Lung (tissue), 12 donors: ENCODE results near the gene NFE2L1. TPM values are rescaled to one million over a fixed set of nuclear protein-coding genes. Genes with fewer than 3 reads are reported as not detected.

ENCODE experiments used
- ATAC-seq: fragments of 200-7000 bp; cut with Tn5 transposase; one replicate; pipeline ENCODE4 v1.9.1; 2020; ENCODE audit warnings: moderate number of reproducible peaks; ENCODE audit not compliant: insufficient read depth, low FRiP score
- DNase-seq, 3 donors: peaks; one replicate each; pipeline ENCODE4 v3.0.0-alpha.2; 2013 to 2017
- H3K27ac ChIP-seq, 2 donors: one replicate each; pipeline ENCODE4 v1.5.1; 2013; ENCODE audit warnings: mild to moderate bottlenecking in 2 of 2, moderate library complexity in 2 of 2, control low read depth in 1 of 2, inconsistent platforms in 1 of 2, low read depth in 1 of 2, low read length in 1 of 2
- H3K27me3 ChIP-seq, 3 donors: one replicate each; pipeline ENCODE4 v1.5.1; 2013; ENCODE audit warnings: low read length in 2 of 3; ENCODE audit not compliant: control insufficient read depth in 3 of 3, insufficient read depth in 3 of 3
- H3K36me3 ChIP-seq, 4 donors: one replicate each; pipeline ENCODE4 v1.5.1; 2013; ENCODE audit warnings: low read length in 4 of 4, mild to moderate bottlenecking in 1 of 4, moderate library complexity in 1 of 4; ENCODE audit not compliant: control insufficient read depth in 4 of 4, insufficient read depth in 4 of 4
- H3K4me1 ChIP-seq, 5 donors: one replicate each; pipeline ENCODE4 v1.5.1; 2013; ENCODE audit warnings: low read length in 5 of 5, mild to moderate bottlenecking in 2 of 5, moderate library complexity in 1 of 5; ENCODE audit not compliant: control insufficient read depth in 5 of 5, insufficient read depth in 5 of 5
- H3K4me3 ChIP-seq: one replicate; pipeline ENCODE4 v1.5.1; 2013; ENCODE audit warnings: mild to moderate bottlenecking, control low read depth, moderate library complexity
- H3K9ac ChIP-seq, 2 donors: one replicate each; pipeline ENCODE4 v1.5.1; 2013; ENCODE audit warnings: low read length in 2 of 2, control low read depth in 1 of 2; ENCODE audit not compliant: insufficient read depth in 1 of 2
- H3K9me3 ChIP-seq, 4 donors: one replicate each; pipeline ENCODE4 v1.5.1; 2013; ENCODE audit warnings: low read length in 3 of 4, mild to moderate bottlenecking in 1 of 4, moderate library complexity in 1 of 4; ENCODE audit not compliant: control insufficient read depth in 4 of 4, insufficient read depth in 3 of 4
- CTCF ChIP-seq: IDR thresholded peaks from 2 replicates; pipeline ENCODE4 v1.5.1; 2012; ENCODE audit warnings: mild to moderate bottlenecking; ENCODE audit errors: control extremely low read depth, extremely low read depth
- WGBS, 2 donors: extraction: QIAGEN DNeasy Blood & Tissue Kit; methylation state at CpG; one replicate each; pipeline ENCODE4 v1.1.7; 2013; 5-methylcytosine and 5-hydroxymethylcytosine counted together
- polyA plus RNA-seq, 2 donors: library from polyadenylated mRNA; stranded (reverse); fragments of 200-250 nt; gene quantifications; one replicate each; pipeline ENCODE4 v1.2.1, GENCODE V29; 2013
- total RNA-seq, 2 donors: library from RNA; depleted of rRNA in 1 of 2; stranded (reverse); fragments of >200 nt in 1 of 2; gene quantifications; one replicate each; pipeline ENCODE4 v1.2.1, GENCODE V29; 2014 to 2021
- donor health status: control.
- donor health status: control.
- donor health status: Bipolar disorder and iron deficiency.
- donor health status: healthy.
- donor health status: DM: yes; HTN: yes; CAD: no.

NFE2L1 gene
- total and polyA plus RNA-seq, 4 donors = 68.8 to 135 (median 87.1) TPM

- no peak for TF ChIP-seq CTCF
- H3K27ac ChIP-seq = peak overlapping the region; percentile 84 to 93
- H3K9me3 ChIP-seq = no peaks in the 10 kb centered on the region
- WGBS, 2 donors = 74 to 87% methylated on average over 10 of the region's 10 CpGs
- DNase-seq (no peak), ATAC-seq (no peak)
- H3K36me3 ChIP-seq = peaks cover 0 to 36% (median 11%) of the 10 kb centered on the region in 4 donors
- H3K27me3 ChIP-seq = no peaks in the 10 kb centered on the region
- H3K4me1 ChIP-seq = peaks cover 32 to 68% (median 35%) of the 10 kb centered on the region in 5 donors
- H3K9ac ChIP-seq = peak overlapping the region in 1 of 2 donors; percentile 13
- H3K4me3 ChIP-seq = no peak overlapping the region
These were observed 3.1 kb downstream of the NFE2L1 start for GRCh38 chr17:48051283-48051682.

- ATAC-seq (no peak), DNase-seq (peak; percentile 86 to 92 (median 90))
- H3K9me3 ChIP-seq = no peaks in the 10 kb centered on the region
- WGBS, 2 donors = 56 to 67% methylated on average over 5 of the region's 5 CpGs
- H3K4me1 ChIP-seq = peaks cover 30 to 62% (median 30%) of the 10 kb centered on the region in 5 donors
- H3K27ac ChIP-seq = peak overlapping the region; percentile 71 to 93
- H3K27me3 ChIP-seq = no peaks in the 10 kb centered on the region
- peaks cover 3 to 42% (median 16%) of the 10 kb centered on the region in 4 donors for H3K36me3 ChIP-seq
- no peak for TF ChIP-seq CTCF
- no peak overlapping the region for H3K4me3 ChIP-seq
- H3K9ac ChIP-seq = peak overlapping the region in 1 of 2 donors; percentile 34
These were observed 3.7 kb downstream of the NFE2L1 start for GRCh38 chr17:48051706-48052486.

GRCh38 chr17:48052956-48053757, 5.0 kb downstream of the NFE2L1 start:
- no peaks in the 10 kb centered on the region for H3K27me3 ChIP-seq
- no peak for TF ChIP-seq CTCF
- no peak overlapping the region for H3K4me3 ChIP-seq
- DNase-seq = peak; percentile 59 to 77 (median 69)
- H3K4me1 ChIP-seq = peaks cover 26 to 58% (median 28%) of the 10 kb centered on the region in 5 donors
- WGBS, 2 donors = 42 to 66% methylated on average over 5 of the region's 5 CpGs
- peaks cover 13 to 55% (median 28%) of the 10 kb centered on the region in 4 donors for H3K36me3 ChIP-seq
- peak overlapping the region in 1 of 2 donors; percentile 34 for H3K9ac ChIP-seq
- peak overlapping the region; percentile 72 to 93 for H3K27ac ChIP-seq
- H3K9me3 ChIP-seq = no peaks in the 10 kb centered on the region
- ATAC-seq = no peak
